GM20000 (cell line): ENCODE measurements around the gene PHACTR1.

ENCODE experiments used
- DNase-seq: peaks from one replicate; pipeline ENCODE4 v3.0.0; 2012; ENCODE audit warnings: low spot score
- TF ChIP-seq, protein P1 (sequence below): IDR thresholded peaks from 2 replicates; pipeline ENCODE4 v1.5.1; 2012; ENCODE audit warnings: mild to moderate bottlenecking, control low read depth; ENCODE audit errors: extremely low read depth, missing control alignments

PHACTR1 gene

GRCh38 chr6:13007744-13008143 is 291.2 kb downstream of the PHACTR1 start:
- no peak for DNase-seq
- TF ChIP-seq, protein P1, sequence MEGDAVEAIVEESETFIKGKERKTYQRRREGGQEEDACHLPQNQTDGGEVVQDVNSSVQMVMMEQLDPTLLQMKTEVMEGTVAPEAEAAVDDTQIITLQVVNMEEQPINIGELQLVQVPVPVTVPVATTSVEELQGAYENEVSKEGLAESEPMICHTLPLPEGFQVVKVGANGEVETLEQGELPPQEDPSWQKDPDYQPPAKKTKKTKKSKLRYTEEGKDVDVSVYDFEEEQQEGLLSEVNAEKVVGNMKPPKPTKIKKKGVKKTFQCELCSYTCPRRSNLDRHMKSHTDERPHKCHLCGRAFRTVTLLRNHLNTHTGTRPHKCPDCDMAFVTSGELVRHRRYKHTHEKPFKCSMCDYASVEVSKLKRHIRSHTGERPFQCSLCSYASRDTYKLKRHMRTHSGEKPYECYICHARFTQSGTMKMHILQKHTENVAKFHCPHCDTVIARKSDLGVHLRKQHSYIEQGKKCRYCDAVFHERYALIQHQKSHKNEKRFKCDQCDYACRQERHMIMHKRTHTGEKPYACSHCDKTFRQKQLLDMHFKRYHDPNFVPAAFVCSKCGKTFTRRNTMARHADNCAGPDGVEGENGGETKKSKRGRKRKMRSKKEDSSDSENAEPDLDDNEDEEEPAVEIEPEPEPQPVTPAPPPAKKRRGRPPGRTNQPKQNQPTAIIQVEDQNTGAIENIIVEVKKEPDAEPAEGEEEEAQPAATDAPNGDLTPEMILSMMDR, result no peak

GRCh38 chr6:13009031-13009430 is 292.5 kb downstream of the PHACTR1 start:
- DNase-seq, result no peak
- TF ChIP-seq, protein P1, result no peak

- TF ChIP-seq, protein P1, result no peak
- DNase-seq, result no peak
Measured at GRCh38 chr6:13009461-13009860, 292.9 kb downstream of the PHACTR1 start.

DNA sequence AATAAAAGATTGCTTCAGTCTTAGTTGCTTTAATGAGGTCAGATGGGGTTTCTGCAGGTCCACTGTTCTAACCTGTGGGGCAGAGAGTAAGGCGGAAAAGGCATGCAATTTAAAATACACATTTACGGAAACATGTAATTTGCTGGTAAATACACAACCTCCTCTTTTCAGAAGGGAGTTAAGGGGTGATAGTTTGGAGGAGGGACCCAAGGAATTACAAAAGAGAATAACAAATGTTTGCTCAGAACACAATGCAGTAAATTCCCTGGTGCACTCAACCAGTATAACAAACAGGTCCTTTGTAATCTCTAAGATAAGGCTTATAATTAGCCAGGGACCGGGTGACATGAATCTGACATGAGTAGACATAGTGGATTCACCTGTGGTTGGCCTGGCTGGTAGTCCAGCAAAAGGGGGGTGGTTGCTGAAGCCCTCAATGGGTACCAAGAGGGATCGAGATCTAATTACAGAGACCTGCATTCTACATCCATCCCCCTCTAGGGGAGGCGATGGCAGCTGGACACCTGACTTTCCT is 295.1 kb downstream of the PHACTR1 start:
- peak; percentile 14 for DNase-seq
- TF ChIP-seq, protein P1, result no peak

DNA sequence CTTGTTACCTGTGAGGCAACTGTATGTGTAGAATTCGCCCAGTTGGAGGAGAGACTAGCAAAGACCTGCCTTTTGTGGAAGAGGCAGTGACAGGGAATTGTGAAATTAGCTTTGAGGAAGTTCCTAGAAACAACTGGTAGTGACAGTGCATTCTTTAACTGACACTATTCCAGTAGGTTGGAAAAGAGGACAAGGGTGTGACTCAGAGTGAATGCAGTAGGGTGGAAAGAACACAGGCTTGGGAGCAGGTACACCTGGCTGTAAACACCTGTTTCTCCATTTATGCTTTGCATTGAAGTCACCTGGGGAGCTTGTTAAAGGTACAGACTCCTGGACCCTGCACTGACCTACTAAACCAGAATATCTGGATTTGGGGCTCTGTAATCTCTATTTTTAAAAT is 295.7 kb downstream of the PHACTR1 start:
- no peak for DNase-seq
- TF ChIP-seq, protein P1, result no peak

DNA sequence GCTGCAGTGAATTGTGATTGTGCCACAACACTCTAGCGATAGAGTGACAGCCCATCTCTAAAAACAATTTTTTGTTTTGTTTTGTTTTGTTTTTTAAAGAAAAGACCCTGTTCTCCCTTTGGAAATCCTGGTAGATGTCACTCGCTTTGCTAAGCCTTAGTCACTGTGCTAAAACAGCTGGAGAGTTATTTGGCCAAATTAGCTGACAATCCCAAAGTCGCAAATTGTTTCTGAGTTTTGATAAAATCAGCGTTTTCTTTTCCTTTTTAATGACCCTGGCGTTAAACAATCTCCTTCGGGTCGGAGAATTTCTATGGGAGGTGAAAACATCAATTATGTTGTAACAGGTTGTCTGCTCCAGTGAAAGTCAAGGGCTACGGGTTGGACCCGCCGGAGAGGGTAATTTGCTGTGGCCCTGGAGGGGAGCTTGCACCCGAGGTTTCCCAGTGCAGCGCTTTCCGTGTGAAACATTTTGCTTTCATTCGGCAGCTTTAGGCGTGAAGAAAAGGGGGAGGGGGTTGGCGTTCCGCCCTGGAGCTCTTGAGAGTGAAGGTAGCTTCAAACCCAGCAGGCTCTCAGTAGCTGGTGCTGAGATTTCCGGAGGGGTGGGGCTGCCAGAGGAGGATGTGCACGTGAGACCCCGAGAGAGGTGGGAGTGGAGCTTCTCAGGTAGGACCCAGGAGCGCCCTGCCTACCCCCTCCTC is 296.6 kb downstream of the PHACTR1 start:
- peak; percentile 22 for DNase-seq
- TF ChIP-seq, protein P1, result no peak

DNA sequence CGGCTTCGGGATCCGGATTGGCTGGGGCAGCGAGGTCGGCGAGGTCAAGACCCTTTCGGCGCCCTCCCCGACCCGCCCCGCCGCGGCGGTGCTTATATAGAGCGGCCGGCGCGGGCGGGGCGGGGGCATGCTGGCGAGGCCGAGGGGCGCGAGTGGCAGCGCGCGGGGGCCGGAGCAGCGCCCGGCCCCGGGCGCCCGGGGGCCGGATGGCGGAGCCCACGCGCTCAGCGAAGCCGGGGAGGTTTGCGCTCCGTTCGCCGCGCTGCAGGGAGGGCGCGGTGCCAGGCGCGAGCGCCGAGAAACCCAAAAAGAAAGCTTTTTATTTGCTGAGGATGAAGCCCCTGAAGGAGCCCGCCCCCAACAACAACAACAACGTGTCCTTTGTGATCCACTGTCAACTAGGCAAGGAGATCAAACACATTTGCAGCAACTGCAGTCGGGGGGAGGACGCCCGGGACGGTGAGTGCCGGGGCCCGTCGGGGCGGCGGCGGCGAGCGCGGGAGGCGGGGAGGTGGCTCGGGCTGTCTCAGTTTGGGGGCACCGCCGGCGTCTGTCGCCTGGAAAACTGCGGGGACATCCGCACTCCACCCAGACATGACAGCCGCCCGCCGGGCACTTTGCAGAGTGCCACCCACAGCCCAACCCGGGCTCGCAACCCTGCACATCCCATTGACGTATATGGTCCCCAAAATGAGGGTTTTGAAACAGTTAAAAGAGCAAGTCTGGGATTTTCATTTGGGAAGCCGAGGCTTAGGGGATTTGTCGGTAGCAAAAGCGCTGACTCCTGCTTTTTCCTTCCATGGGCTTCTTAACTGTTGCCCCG is 297.3 kb downstream of the PHACTR1 start:
- TF ChIP-seq, protein P1, result no peak
- DNase-seq, result peak; percentile 39
